ENCODE results near the gene USP34.
A peak's percentile ranks its signal among the peaks of the same experiment; 100 is the strongest.

USP34 gene

GRCh38 chr2:61465045-61465444, 5.8 kb downstream of the USP34 start:
- no peak overlapping the region for H3K4ac ChIP-seq (ENCODE audit: low read depth, low read length)
- H4K8ac ChIP-seq (ENCODE audit: low read depth, low read length), result no peak overlapping the region
- H2BK15ac ChIP-seq (replicated peaks; ENCODE audit: low read depth), result no peak overlapping the region
- H3K4me1 ChIP-seq (ENCODE audit: control insufficient read depth, low read depth, low read length), result no peaks in the 10 kb centered on the region
- DNase-seq, result no peak
- H3K27ac ChIP-seq (ENCODE audit: low read depth, low read length), result no peak overlapping the region
- no peak overlapping the region for H3K4me3 ChIP-seq (ENCODE audit: low read length)
- H3K56ac ChIP-seq (ENCODE audit: low read length), result no peak overlapping the region
- peaks cover 88% of the 10 kb centered on the region for H3K79me2 ChIP-seq (ENCODE audit: control insufficient read depth, insufficient read depth, low read length)
- H3K9ac ChIP-seq (ENCODE audit: low read length), result no peak overlapping the region
- no peak overlapping the region for H2BK5ac ChIP-seq (ENCODE audit: low read length)
- H3K18ac ChIP-seq (ENCODE audit: low read length), result no peak overlapping the region
- H3K27me3 ChIP-seq (ENCODE audit: insufficient read depth, low read length, poor library complexity), result no peaks in the 10 kb centered on the region
- no peak overlapping the region for H3K23ac ChIP-seq (ENCODE audit: low read length)
- no peaks in the 10 kb centered on the region for H3K79me1 ChIP-seq (ENCODE audit: low read length)
- no peaks in the 10 kb centered on the region for H3K36me3 ChIP-seq (ENCODE audit: control insufficient read depth, insufficient read depth, low read length)
- H2AK5ac ChIP-seq (ENCODE audit: low read length), result no peak overlapping the region
- no peak overlapping the region for H3K4me2 ChIP-seq (ENCODE audit: low read length)
- no peak overlapping the region for H2BK120ac ChIP-seq (ENCODE audit: low read depth, low read length)
- no peak overlapping the region for H4K5ac ChIP-seq (ENCODE audit: low read length)
- WGBS (ENCODE audit: extremely low coverage, insufficient coverage, low lambda C conversion rate), result no CpG with 5 or more reads among the region's 3 CpGs

GRCh38 chr2:61463769-61464475, 7.0 kb downstream of the USP34 start:
- no CpG with 5 or more reads among the region's 7 CpGs for WGBS (ENCODE audit: extremely low coverage, insufficient coverage, low lambda C conversion rate)
- no peaks in the 10 kb centered on the region for H3K36me3 ChIP-seq (ENCODE audit: control insufficient read depth, insufficient read depth, low read length)
- no peak overlapping the region for H3K23ac ChIP-seq (ENCODE audit: low read length)
- peaks cover 87% of the 10 kb centered on the region for H3K79me2 ChIP-seq (ENCODE audit: control insufficient read depth, insufficient read depth, low read length)
- no peak overlapping the region for H3K27ac ChIP-seq (ENCODE audit: low read depth, low read length)
- no peak overlapping the region for H4K8ac ChIP-seq (ENCODE audit: low read depth, low read length)
- H3K27me3 ChIP-seq (ENCODE audit: insufficient read depth, low read length, poor library complexity), result no peaks in the 10 kb centered on the region
- H2BK120ac ChIP-seq (ENCODE audit: low read depth, low read length), result no peak overlapping the region
- H2BK5ac ChIP-seq (ENCODE audit: low read length), result no peak overlapping the region
- no peaks in the 10 kb centered on the region for H3K79me1 ChIP-seq (ENCODE audit: low read length)
- no peak overlapping the region for H3K56ac ChIP-seq (ENCODE audit: low read length)
- H3K9ac ChIP-seq (ENCODE audit: low read length), result no peak overlapping the region
- no peak overlapping the region for H3K4me2 ChIP-seq (ENCODE audit: low read length)
- no peak overlapping the region for H4K5ac ChIP-seq (ENCODE audit: low read length)
- no peak overlapping the region for H3K4ac ChIP-seq (ENCODE audit: low read depth, low read length)
- no peak overlapping the region for H3K18ac ChIP-seq (ENCODE audit: low read length)
- H2BK15ac ChIP-seq (replicated peaks; ENCODE audit: low read depth), result no peak overlapping the region
- DNase-seq, result peak; percentile 57
- H3K4me1 ChIP-seq (ENCODE audit: control insufficient read depth, low read depth, low read length), result no peaks in the 10 kb centered on the region
- H3K4me3 ChIP-seq (ENCODE audit: low read length), result no peak overlapping the region
- H2AK5ac ChIP-seq (ENCODE audit: low read length), result no peak overlapping the region

GRCh38 chr2:61461404-61461803, 9.5 kb downstream of the USP34 start:
- Histone ChIP-seq H3K9ac (ENCODE audit: low read length) (no peak overlapping the region), H2AK5ac (ENCODE audit: low read length) (no peak overlapping the region)
- WGBS (ENCODE audit: extremely low coverage, insufficient coverage, low lambda C conversion rate), result no CpG with 5 or more reads among the region's 2 CpGs

GRCh38 chr2:61460163-61460562, 10.7 kb downstream of the USP34 start:
- no peak for DNase-seq
- no peak overlapping the region for H4K5ac ChIP-seq (ENCODE audit: low read length)
- H3K4me3 ChIP-seq (ENCODE audit: low read length), result no peak overlapping the region
- H2BK120ac ChIP-seq (ENCODE audit: low read depth, low read length), result no peak overlapping the region
- H2BK15ac ChIP-seq (replicated peaks; ENCODE audit: low read depth), result no peak overlapping the region
- peaks cover 89% of the 10 kb centered on the region for H3K79me2 ChIP-seq (ENCODE audit: control insufficient read depth, insufficient read depth, low read length)
- H3K36me3 ChIP-seq (ENCODE audit: control insufficient read depth, insufficient read depth, low read length), result no peaks in the 10 kb centered on the region
- no peak overlapping the region for H3K4ac ChIP-seq (ENCODE audit: low read depth, low read length)
- no peak overlapping the region for H4K8ac ChIP-seq (ENCODE audit: low read depth, low read length)
- H3K4me1 ChIP-seq (ENCODE audit: control insufficient read depth, low read depth, low read length), result no peaks in the 10 kb centered on the region
- H3K23ac ChIP-seq (ENCODE audit: low read length), result no peak overlapping the region
- no peak overlapping the region for H3K4me2 ChIP-seq (ENCODE audit: low read length)
- no peak overlapping the region for H3K27ac ChIP-seq (ENCODE audit: low read depth, low read length)
- no peak overlapping the region for H2AK5ac ChIP-seq (ENCODE audit: low read length)
- H3K56ac ChIP-seq (ENCODE audit: low read length), result no peak overlapping the region
- H3K27me3 ChIP-seq (ENCODE audit: insufficient read depth, low read length, poor library complexity), result no peaks in the 10 kb centered on the region
- no CpG with 5 or more reads among the region's 4 CpGs for WGBS (ENCODE audit: extremely low coverage, insufficient coverage, low lambda C conversion rate)
- no peak overlapping the region for H2BK5ac ChIP-seq (ENCODE audit: low read length)
- H3K9ac ChIP-seq (ENCODE audit: low read length), result no peak overlapping the region
- H3K18ac ChIP-seq (ENCODE audit: low read length), result no peak overlapping the region
- peaks cover 2% of the 10 kb centered on the region for H3K79me1 ChIP-seq (ENCODE audit: low read length)

More at GRCh38 chr2:61461404-61461803, 9.5 kb downstream of the USP34 start:
- Histone ChIP-seq H3K27me3 (ENCODE audit: insufficient read depth, low read length, poor library complexity) (no peaks in the 10 kb centered on the region), H3K27ac (ENCODE audit: low read depth, low read length) (no peak overlapping the region), H3K56ac (ENCODE audit: low read length) (no peak overlapping the region), H3K79me2 (ENCODE audit: control insufficient read depth, insufficient read depth, low read length) (peaks cover 86% of the 10 kb centered on the region), H4K8ac (ENCODE audit: low read depth, low read length) (no peak overlapping the region), H2BK5ac (ENCODE audit: low read length) (no peak overlapping the region), H3K23ac (ENCODE audit: low read length) (no peak overlapping the region), H3K18ac (ENCODE audit: low read length) (no peak overlapping the region), H3K4me1 (ENCODE audit: control insufficient read depth, low read depth, low read length) (no peaks in the 10 kb centered on the region), H3K4me3 (ENCODE audit: low read length) (no peak overlapping the region), H3K4me2 (ENCODE audit: low read length) (no peak overlapping the region), H2BK15ac (replicated peaks; ENCODE audit: low read depth) (no peak overlapping the region), H3K36me3 (ENCODE audit: control insufficient read depth, insufficient read depth, low read length) (no peaks in the 10 kb centered on the region), H3K4ac (ENCODE audit: low read depth, low read length) (no peak overlapping the region), H3K79me1 (ENCODE audit: low read length) (peaks cover 2% of the 10 kb centered on the region), H2BK120ac (ENCODE audit: low read depth, low read length) (no peak overlapping the region), H4K5ac (ENCODE audit: low read length) (no peak overlapping the region)
- DNase-seq, result no peak

- H3K27ac ChIP-seq (ENCODE audit: low read depth, low read length), result no peak overlapping the region
- H4K8ac ChIP-seq (ENCODE audit: low read depth, low read length), result no peak overlapping the region
- no peaks in the 10 kb centered on the region for H3K27me3 ChIP-seq (ENCODE audit: insufficient read depth, low read length, poor library complexity)
- no peak overlapping the region for H3K9ac ChIP-seq (ENCODE audit: low read length)
- H4K5ac ChIP-seq (ENCODE audit: low read length), result no peak overlapping the region
- H3K23ac ChIP-seq (ENCODE audit: low read length), result no peak overlapping the region
- H3K4ac ChIP-seq (ENCODE audit: low read depth, low read length), result no peak overlapping the region
- no CpG with 5 or more reads among the region's 6 CpGs for WGBS (ENCODE audit: extremely low coverage, insufficient coverage, low lambda C conversion rate)
- H3K79me1 ChIP-seq (ENCODE audit: low read length), result peaks cover 2% of the 10 kb centered on the region
- H2BK15ac ChIP-seq (replicated peaks; ENCODE audit: low read depth), result no peak overlapping the region
- H3K18ac ChIP-seq (ENCODE audit: low read length), result no peak overlapping the region
- no peak overlapping the region for H2AK5ac ChIP-seq (ENCODE audit: low read length)
- no peaks in the 10 kb centered on the region for H3K36me3 ChIP-seq (ENCODE audit: control insufficient read depth, insufficient read depth, low read length)
- H3K79me2 ChIP-seq (ENCODE audit: control insufficient read depth, insufficient read depth, low read length), result peaks cover 81% of the 10 kb centered on the region
- no peak overlapping the region for H2BK5ac ChIP-seq (ENCODE audit: low read length)
- no peak for DNase-seq
- no peak overlapping the region for H3K4me3 ChIP-seq (ENCODE audit: low read length)
- H3K56ac ChIP-seq (ENCODE audit: low read length), result no peak overlapping the region
- H3K4me1 ChIP-seq (ENCODE audit: control insufficient read depth, low read depth, low read length), result no peaks in the 10 kb centered on the region
- no peak overlapping the region for H2BK120ac ChIP-seq (ENCODE audit: low read depth, low read length)
- H3K4me2 ChIP-seq (ENCODE audit: low read length), result no peak overlapping the region
These were observed 14.0 kb downstream of the USP34 start for GRCh38 chr2:61456746-61457420.

All from mesendoderm (in vitro differentiated cells).